ENCODE measurements around the gene BRMS1L.

DNA sequence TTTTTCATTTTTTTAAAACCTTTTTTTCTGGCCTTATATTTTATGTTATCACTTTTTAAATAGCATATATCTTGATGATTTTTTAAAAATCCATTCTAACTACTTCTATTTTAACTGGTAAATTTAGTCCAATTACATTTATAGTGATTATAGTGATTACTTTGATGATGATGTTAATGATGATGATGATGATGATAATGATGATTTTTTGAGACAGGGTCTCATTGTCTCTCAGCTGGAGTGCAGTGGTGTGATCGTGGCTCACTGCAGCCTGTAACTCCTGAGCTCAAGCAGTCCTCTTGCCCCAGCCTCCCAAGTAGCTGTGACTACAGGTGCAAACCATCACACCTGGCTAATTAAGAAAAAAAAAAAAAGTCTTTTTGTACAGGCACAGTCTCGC is 27.1 kb downstream of the BRMS1L start:
- TF ChIP-seq POLR2A (IDR thresholded peaks at IDR 0.05) (no peak), CTCF (IDR thresholded peaks at IDR 0.05) (no peak)

Measured in right lobe of liver (tissue), 4 donors.